Measurements from ENCODE around the gene OR6C6. TPM values are rescaled to one million over a fixed set of nuclear protein-coding genes. Genes with fewer than 3 reads are reported as not detected.

Gene OR6C6
- total and polyA plus RNA-seq, 12 donors, result not detected

Other genes with a start within 250 kb of the OR6C6 start
- not detected for gene OR9K2, start 170.2 kb downstream of the OR6C6 start, total RNA-seq
- gene OR9K2, start 170.2 kb downstream of the OR6C6 start, polyA plus RNA-seq, result not detected
- not detected for gene OR10A7, start 75.5 kb downstream of the OR6C6 start, total RNA-seq
- gene OR10A7, start 75.5 kb downstream of the OR6C6 start, polyA plus RNA-seq, result not detected
- gene OR6C74, start 52.0 kb downstream of the OR6C6 start, total RNA-seq, result 1 to 10 TPM in 1 of 9 donors, not detected in 8; 1.1 TPM
- gene OR6C74, start 52.0 kb downstream of the OR6C6 start, polyA plus RNA-seq, result not detected
- under 1 TPM in 1 of 9 donors, not detected in 8; 0.11 TPM for gene OR6C1, start 17.8 kb upstream of the OR6C6 start, total RNA-seq
- gene OR6C1, start 17.8 kb upstream of the OR6C6 start, polyA plus RNA-seq, result not detected
- gene OR6C3, start 34.2 kb upstream of the OR6C6 start, total RNA-seq, result not detected
- gene OR6C3, start 34.2 kb upstream of the OR6C6 start, polyA plus RNA-seq, result not detected
- not detected for gene OR6C75, start 66.4 kb upstream of the OR6C6 start, total RNA-seq
- gene OR6C75, start 66.4 kb upstream of the OR6C6 start, polyA plus RNA-seq, result not detected
- not detected for gene OR6C65, start 104.0 kb upstream of the OR6C6 start, total RNA-seq
- gene OR6C65, start 104.0 kb upstream of the OR6C6 start, polyA plus RNA-seq, result not detected
- gene OR6C76, start 129.7 kb upstream of the OR6C6 start, total RNA-seq, result not detected
- not detected for gene OR6C76, start 129.7 kb upstream of the OR6C6 start, polyA plus RNA-seq
- gene OR6C2, start 147.5 kb upstream of the OR6C6 start, total RNA-seq, result not detected
- gene OR6C2, start 147.5 kb upstream of the OR6C6 start, polyA plus RNA-seq, result not detected
- gene OR6C70, start 173.6 kb upstream of the OR6C6 start, total RNA-seq, result not detected
- not detected for gene OR6C70, start 173.6 kb upstream of the OR6C6 start, polyA plus RNA-seq
- not detected for gene OR6C68, start 195.8 kb upstream of the OR6C6 start, total RNA-seq
- gene OR6C68, start 195.8 kb upstream of the OR6C6 start, polyA plus RNA-seq, result not detected